EL (cell line): Measurements from ENCODE around the gene POU2AF1.
"Not testable (repeated sequence)": the region's sequence is repeated elsewhere in the genome, so short reads cannot be mapped to it uniquely, and the experiment has no call there.

Experiments
- DNase-seq: peaks from one replicate; pipeline ENCODE4 v3.0.0-alpha.2; 2016

POU2AF1 gene

GRCh38 chr11:111342329-111342728 lies 36.7 kb downstream of the POU2AF1 start:
- no peak for DNase-seq

- DNase-seq = no peak
Observed at GRCh38 chr11:111339758-111340388, 39.2 kb downstream of the POU2AF1 start.

GRCh38 chr11:111336582-111337256 lies 42.4 kb downstream of the POU2AF1 start:
- DNase-seq = no peak

GRCh38 chr11:111336062-111336461 lies 43.0 kb downstream of the POU2AF1 start:
- DNase-seq = no peak

- DNase-seq = no peak
Observed at GRCh38 chr11:111335549-111335948, 43.5 kb downstream of the POU2AF1 start.

GRCh38 chr11:111334532-111335502 lies 44.3 kb downstream of the POU2AF1 start:
- DNase-seq = no peak

GRCh38 chr11:111331711-111332479 lies 47.2 kb downstream of the POU2AF1 start:
- no peak for DNase-seq

- DNase-seq = no peak
Observed at GRCh38 chr11:111330234-111330893, 48.7 kb downstream of the POU2AF1 start.

- DNase-seq = no peak
Observed at GRCh38 chr11:111329306-111330204, 49.5 kb downstream of the POU2AF1 start.

GRCh38 chr11:111327908-111328624 lies 51.0 kb downstream of the POU2AF1 start:
- DNase-seq = no peak

GRCh38 chr11:111326824-111327223 lies 52.3 kb downstream of the POU2AF1 start:
- no peak for DNase-seq

- no peak for DNase-seq
Observed at GRCh38 chr11:111325259-111325658, 53.8 kb downstream of the POU2AF1 start.

- no peak for DNase-seq
Observed at GRCh38 chr11:111324277-111324720, 54.8 kb downstream of the POU2AF1 start.

- no peak for DNase-seq
Observed at GRCh38 chr11:111322534-111322933, 56.5 kb downstream of the POU2AF1 start.

- DNase-seq = no peak
Observed at GRCh38 chr11:111320728-111321568, 58.1 kb downstream of the POU2AF1 start.

- DNase-seq = not testable (repeated sequence)
Observed at GRCh38 chr11:111320199-111320598, 58.9 kb downstream of the POU2AF1 start.

- DNase-seq = no peak
Observed at GRCh38 chr11:111319296-111319695, 59.8 kb downstream of the POU2AF1 start.

- no peak for DNase-seq
Observed at GRCh38 chr11:111312076-111312475, 67.0 kb downstream of the POU2AF1 start.

GRCh38 chr11:111310723-111311122 lies 68.4 kb downstream of the POU2AF1 start:
- no peak for DNase-seq
